HG02588 (cell line): ENCODE measurements around the gene FBXO21.
A peak's percentile ranks its signal among the peaks of the same experiment; 100 is the strongest.
"Not testable (repeated sequence)": the region's sequence is repeated elsewhere in the genome, so short reads cannot be mapped to it uniquely, and the experiment has no call there.

Source experiments
- ATAC-seq: cut with Tn5 transposase; IDR thresholded peaks from one replicate; pipeline ENCODE4 v1.9.1; 2021; ENCODE audit warnings: mild to moderate bottlenecking, moderate library complexity; ENCODE audit not compliant: unreplicated experiment

FBXO21 gene

GRCh38 chr12:117190210-117190781 lies at the start of gene FBXO21:
TSS of gene FBXO21 (minus strand) at chr12:117190470. CDS start at chr12:117190456, 14 bp downstream.
- ATAC-seq: peak; percentile 93

DNA sequence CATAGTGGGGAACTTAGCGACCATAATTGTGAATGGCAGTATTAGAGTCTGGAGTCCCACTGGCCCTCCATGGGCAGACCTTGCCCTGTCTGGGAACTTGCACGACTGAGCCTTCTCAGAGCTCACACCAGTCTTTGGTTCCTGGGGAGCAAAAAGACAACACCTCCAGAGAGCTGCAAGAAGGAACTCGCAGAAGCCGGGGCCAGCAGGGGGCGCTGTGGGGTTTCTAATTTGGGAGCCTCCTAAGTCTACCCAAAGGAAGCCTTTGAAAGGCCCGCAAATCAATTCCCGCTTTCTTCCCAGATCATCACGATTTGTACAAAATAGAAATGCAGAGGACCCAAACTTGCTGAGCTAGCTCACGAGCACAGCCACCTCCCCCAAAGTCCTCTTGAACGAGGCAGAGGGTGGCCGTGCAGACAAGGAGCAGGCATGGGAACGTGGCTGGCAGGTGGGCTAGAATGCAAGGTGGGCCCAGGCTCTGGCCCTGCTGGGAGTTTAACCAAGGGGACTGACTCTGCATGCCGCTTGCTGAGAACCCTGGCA lies 46.3 kb upstream of the FBXO21 start:
- no peak for ATAC-seq

DNA sequence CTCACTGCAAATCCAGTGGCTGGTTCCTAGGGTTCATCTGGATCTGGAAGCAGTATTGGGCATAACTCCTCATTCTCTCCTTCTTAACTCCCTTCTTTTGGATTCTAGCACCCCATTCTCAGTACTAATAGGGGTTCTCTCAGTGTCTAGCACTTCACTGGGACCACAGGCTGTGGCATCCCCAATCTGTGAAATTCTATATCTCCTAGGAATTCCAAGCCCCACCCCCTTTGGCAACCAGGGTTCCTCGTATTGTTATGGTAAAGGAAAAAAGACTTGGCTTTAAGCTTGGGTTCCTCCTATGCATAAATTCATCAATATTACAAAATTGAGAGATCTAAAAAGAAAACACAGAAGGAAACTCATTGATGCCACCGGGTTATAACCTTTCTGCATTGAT lies 45.0 kb upstream of the FBXO21 start:
- no peak for ATAC-seq

DNA sequence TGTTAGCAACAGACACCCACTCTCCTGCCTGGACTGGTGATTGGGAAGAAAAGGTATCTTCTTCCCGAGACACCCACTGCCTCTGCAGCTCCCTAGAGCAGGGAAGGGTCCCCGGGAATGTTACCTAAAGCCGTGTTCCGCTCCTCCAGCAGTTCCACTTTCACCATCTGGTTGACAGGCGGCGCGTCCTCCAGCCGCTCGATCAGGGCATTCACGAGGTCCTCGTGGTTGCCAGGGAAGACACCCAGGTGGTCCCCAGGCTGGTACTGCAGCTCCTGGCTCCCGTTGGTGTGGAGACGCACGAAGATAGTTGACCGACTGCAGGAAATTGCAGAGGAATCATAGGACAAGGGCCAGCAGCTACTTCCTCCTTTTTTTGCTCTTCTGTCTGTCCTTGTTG lies 44.2 kb upstream of the FBXO21 start:
- ATAC-seq: no peak

GRCh38 chr12:117231750-117232149 lies 41.5 kb upstream of the FBXO21 start:
- ATAC-seq: no peak

DNA sequence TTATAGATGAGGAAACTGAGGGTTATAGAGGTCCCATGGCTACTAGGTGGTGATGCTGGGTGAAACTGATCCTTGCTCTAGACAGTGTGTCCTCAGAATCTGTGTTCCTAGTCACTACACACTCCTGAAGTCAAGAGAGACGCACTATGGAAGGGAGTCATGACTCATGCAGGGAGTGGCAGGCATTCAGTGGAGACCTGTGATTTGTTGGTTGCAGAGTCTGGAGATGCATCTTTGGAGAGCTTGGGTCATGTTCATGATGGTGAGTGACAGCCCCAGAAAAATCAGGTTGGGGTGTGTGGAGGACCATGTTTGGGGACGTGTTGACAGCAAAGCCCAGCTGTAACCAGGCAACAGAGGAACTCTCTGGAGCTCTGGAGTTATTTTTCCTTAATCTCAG lies 38.0 kb upstream of the FBXO21 start:
- ATAC-seq: no peak

DNA sequence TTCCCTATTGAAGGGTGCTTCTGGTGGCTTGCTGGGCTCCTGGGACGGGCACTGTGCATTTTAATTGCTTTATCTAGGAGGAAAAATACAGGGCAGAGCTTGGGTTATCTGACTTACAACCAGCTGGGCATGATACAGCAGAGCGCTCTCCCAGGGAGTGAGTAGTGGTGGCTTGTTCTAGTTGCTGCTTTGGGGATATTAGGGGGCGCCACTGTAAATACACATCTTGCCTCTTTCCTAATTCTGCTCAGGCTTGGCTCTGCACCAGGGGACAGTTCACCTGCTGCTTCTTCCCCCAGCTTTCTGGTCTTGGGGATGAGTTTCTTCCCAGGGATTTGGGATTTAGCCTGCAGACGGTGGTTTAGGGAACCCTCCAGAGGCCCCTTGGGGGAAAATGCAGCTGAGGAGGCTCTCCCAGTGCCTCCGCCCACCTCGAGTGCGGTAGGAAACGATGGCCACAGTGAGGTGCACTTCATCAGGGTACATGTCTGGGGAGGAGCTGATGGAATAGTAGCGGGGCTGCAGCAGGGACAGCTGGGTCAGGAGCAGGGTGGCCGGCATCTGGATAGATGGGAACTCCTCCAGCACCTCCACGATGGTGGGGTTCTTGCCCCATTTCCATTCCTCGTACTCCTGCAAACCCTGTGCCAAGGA lies 36.9 kb upstream of the FBXO21 start:
- no peak for ATAC-seq

GRCh38 chr12:117226505-117226904 lies 36.2 kb upstream of the FBXO21 start:
- ATAC-seq: no peak

- no peak for ATAC-seq
These were observed 34.9 kb upstream of the FBXO21 start for GRCh38 chr12:117225179-117225578.

DNA sequence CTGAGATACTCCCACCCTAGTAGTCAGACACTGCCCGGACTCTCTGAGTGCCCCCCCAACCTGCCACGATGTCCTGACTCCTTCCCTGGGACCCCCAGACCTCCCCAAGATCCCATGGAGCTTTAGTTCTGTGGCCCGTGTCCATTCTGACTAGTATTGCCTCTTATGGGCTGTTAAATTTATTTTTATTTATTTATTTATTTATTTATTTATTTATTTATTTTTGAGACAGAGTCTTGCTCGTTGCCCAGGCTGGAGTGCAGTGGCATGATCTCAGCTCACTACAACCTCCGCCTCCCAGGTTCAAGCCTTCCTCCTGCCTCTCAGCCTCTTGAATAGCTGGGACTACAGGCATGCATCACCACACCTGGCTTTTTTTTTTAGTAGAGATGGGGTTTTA lies 30.7 kb upstream of the FBXO21 start:
- not testable (repeated sequence) for ATAC-seq

DNA sequence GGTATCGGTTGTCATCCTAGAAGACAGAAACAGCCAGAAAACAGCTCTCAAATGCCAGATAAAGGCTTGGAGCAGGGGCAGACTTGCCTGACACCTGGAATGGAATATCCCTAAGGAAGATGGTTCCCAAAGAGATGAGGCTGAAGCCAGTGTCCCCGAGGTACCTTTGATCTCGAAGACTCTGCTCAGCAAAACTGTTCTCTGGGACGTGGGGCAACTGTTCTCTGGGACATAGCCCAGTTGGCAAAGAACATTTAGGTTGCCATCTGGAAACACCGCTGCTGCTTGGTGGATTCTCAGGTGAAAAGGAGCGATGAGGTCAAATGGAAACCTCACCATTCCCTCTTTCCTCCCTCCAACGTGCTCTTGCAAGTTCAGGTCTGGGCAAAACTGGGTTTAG lies 27.9 kb upstream of the FBXO21 start:
- no peak for ATAC-seq

DNA sequence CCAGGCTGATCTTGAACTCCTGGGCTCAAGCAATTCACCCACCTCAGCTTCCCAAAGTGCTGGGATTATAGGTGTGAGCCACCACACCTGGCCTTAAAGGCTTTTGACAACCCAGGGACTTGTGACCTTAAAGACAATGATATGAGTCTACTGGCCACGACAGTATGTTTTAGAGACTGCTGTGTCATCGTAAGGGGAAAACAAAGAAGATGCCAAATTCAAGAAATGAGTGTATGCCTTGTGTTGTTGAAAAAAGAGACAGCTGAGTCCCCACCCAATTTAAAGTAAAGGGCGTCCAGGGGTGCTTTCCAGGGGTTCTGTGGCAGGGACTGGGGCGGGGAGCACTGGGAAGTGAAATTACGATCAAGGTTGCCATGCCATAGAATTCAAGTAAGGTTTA lies 26.4 kb upstream of the FBXO21 start:
- ATAC-seq: no peak

- ATAC-seq: no peak
These were observed 24.5 kb upstream of the FBXO21 start for GRCh38 chr12:117214797-117215196.

GRCh38 chr12:117213295-117213808 lies 23.1 kb upstream of the FBXO21 start:
- ATAC-seq: no peak

DNA sequence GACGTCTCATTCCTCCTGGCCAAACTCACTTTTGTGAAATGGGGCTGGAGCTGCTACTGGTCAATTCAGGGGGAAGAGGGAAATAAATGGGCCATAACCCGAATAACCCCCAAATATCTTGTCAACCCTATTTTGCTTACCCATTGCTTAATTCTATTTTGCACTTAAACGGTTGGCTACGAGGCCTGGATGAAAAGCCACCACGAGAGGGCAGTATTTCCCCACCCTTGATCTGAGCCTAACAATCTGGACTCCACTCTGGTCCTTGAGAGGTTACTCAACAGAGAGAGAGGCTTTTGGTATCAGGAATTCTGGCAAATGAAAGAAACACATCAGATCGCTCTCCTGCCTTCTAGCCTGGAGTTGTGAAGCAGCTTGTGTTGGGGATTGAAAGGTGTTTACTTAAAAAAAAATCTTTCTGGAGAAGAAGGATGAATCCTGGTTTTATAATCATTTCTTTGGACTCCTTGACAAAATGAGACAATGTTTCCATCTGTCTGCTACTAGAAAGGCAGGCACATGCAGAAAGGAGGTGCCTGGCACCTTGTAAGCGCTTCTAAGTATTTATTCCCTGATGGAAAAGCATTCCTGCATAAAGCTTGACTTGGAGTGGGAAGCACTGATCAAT lies 22.4 kb upstream of the FBXO21 start:
- no peak for ATAC-seq

GRCh38 chr12:117210266-117210918 lies 20.1 kb upstream of the FBXO21 start:
- ATAC-seq: no peak

DNA sequence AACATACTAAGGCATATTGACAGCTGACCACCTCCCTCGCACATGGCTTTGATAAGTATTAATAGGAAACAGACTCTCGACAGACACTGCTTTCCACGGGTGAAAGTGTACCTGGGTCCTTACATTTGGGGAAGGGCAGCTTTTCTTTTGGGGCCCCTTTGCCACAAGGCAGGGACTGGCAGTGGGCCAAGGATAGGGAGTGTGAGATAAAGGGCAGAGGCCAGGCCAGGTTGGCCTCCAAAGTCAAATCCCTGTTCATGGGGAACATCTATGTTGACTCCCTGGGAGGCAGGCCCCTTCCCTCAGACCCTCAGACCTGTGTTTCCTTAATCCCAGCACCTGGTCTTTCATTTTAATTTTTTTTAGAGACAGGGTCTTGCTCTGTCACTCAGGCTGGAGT lies 19.4 kb upstream of the FBXO21 start:
- ATAC-seq: no peak

DNA sequence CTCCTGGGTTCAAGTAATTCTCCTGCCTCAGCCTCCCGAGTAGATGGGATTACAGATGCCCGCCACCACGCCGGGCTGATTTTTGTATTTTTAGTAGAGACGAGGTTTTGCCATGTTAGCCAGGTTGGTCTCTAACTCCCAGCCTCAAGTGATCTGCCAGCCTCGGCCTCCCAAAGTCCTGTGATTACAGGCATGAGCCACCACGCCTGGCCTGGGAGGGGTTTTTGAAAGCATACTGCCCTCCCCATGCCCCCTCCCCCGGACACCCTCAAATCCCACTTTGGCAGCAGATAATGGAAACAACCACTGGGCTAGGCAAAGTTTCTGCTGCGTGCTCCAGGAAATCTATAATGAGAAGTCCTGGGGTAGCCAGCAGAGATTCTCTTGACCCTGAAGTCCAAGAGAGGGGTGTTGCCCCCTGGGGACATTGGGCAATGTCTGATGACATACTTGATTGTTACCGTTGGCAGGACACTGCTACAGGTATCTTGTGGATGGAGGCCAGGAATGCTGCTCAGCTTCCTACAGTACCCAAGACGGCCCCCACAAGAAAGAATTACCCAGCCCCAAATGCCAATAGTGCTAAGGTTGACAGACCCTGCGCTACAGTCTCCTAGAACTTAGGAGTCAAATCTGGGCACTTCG lies 18.7 kb upstream of the FBXO21 start:
- no peak for ATAC-seq

- ATAC-seq: no peak
These were observed 17.9 kb upstream of the FBXO21 start for GRCh38 chr12:117208206-117208605.

DNA sequence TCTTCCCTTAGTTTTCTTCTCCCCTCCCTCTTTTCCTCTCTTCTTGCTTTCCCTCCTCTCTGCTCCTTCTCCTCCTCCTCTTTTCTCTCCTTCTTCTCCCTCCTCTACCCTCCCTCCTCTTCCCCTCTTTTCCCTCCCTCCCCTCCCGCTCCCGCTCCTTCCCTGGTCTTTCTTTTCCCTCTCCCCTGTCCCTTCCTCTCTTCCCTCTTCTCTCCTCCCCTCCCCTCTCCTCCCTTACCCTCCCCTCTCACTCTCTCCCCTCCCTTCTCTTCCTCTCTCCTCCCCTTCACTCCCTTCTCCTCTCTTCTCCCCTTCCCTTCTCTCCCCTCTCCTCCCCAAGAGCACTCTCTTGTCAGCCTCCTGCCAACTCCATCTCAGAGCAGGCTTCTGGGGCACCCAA lies 17.4 kb upstream of the FBXO21 start:
- no peak for ATAC-seq

- ATAC-seq: no peak
These were observed 12.3 kb upstream of the FBXO21 start for GRCh38 chr12:117202556-117202955.
